HFFc6 (cell line): ENCODE data around the gene SCAPER. TPM values are rescaled to one million over a fixed set of nuclear protein-coding genes. Genes with fewer than 3 reads are reported as not detected.
"Not testable (repeated sequence)": the region's sequence is repeated elsewhere in the genome, so short reads cannot be mapped to it uniquely, and the experiment has no call there.

Experiments used
- DNase-seq: peaks from one replicate; pipeline ENCODE4 v3.0.0-alpha.2; 2018
- H3K27ac Mint-ChIP-seq: 2 replicates; pipeline ENCODE4 v1.8.0; 2020; ENCODE audit warnings: mild to moderate bottlenecking, mixed read lengths
- H3K27me3 Mint-ChIP-seq: 2 replicates; pipeline ENCODE4 v1.8.0; 2021; ENCODE audit warnings: mild to moderate bottlenecking, moderate library complexity, mixed read lengths; ENCODE audit not compliant: insufficient read depth
- H3K36me3 Mint-ChIP-seq: 2 replicates; pipeline ENCODE4 v1.8.0; 2021; ENCODE audit warnings: low read depth, mixed read lengths
- H3K4me1 Mint-ChIP-seq: 2 replicates; pipeline ENCODE4 v1.8.0; 2020; ENCODE audit warnings: low read depth, mixed read lengths
- H3K4me3 Mint-ChIP-seq: 2 replicates; pipeline ENCODE4 v1.8.0; 2020; ENCODE audit warnings: mild to moderate bottlenecking, moderate library complexity, mixed read lengths
- H3K9me3 Mint-ChIP-seq: 2 replicates; pipeline ENCODE4 v1.8.0; 2020; ENCODE audit warnings: mild to moderate bottlenecking, mixed read lengths
- CTCF ChIP-seq: fragments of 200-600 bp; sonication (generic); IDR thresholded peaks from 2 replicates; pipeline ENCODE4 v1.5.0; 2021; ENCODE audit warnings: antibody characterized with exemption, mild to moderate bottlenecking
- total RNA-seq, 6 experiments: library from RNA; stranded (reverse); fragmentation: NEBNext Ultra II Directional; extraction: Animal tissue kit (Norgen Biotek cat#: 25700); gene quantifications; 2 replicates in 1 of 6; 3 replicates in 5 of 6; pipeline ENCODE4 v1.2.3, GENCODE V29; 2021

The SCAPER gene
- total RNA-seq, 6 experiments from 2014 or later = 6.9 to 10.1 (median 8.1) TPM

DNA sequence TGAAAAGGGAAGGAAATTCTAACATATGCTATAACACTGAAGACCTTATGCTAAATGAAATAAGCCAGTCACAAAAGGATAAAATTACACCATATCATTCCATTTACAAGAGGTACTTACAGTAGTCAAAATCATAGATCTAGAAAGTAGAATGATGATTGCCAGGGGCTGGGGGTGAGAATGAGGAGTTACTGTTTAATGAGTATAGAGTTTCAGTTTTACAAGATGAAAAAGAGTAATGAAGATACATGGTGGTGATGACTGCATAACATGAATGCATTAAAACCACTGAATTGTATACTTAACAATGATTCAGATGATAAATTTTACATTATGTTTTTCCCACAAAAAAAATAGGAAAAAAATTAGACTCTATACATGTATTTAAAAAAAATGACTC, 152.6 kb downstream of the SCAPER start:
- TF ChIP-seq CTCF = no peak
- Mint-ChIP-seq H3K4me3 (no peak overlapping the region), H3K4me1 (no peaks in the 10 kb centered on the region), H3K27me3 (no peaks in the 10 kb centered on the region), H3K27ac (no peak overlapping the region), H3K9me3 (no peaks in the 10 kb centered on the region), H3K36me3 (no peaks in the 10 kb centered on the region)
- DNase-seq = no peak

DNA sequence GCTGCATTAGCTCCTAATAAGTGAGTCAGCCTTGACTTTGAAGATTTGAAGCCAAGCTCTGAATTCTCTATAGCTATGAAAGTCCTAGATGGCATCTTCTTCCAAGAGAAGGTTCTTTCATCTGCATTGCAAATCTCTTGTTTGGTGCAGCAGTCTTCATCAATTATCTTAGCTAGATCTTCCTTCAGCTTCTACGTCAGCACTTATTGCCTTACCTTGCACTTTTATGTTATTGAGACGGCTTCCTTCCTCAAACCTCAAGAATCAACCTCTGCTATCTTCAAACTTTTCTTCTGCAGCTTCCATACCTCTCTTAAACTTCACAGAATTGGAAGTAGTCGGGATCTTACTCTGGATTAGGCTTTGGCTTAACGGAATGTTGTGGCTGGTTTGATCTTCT, 167.6 kb downstream of the SCAPER start:
- no peak for TF ChIP-seq CTCF
- no peak for DNase-seq
- Mint-ChIP-seq H3K4me3 (no peak overlapping the region), H3K36me3 (peaks cover 11% of the 10 kb centered on the region), H3K27me3 (no peaks in the 10 kb centered on the region), H3K27ac (no peak overlapping the region), H3K4me1 (no peaks in the 10 kb centered on the region), H3K9me3 (no peaks in the 10 kb centered on the region)

GRCh38 chr15:76732321-76732720, 172.8 kb downstream of the SCAPER start:
- H3K4me1 Mint-ChIP-seq, H3K27me3 Mint-ChIP-seq, H3K4me3 Mint-ChIP-seq, H3K27ac Mint-ChIP-seq, H3K9me3 Mint-ChIP-seq, H3K36me3 Mint-ChIP-seq: not testable (repeated sequence)
- peak; percentile 60 for TF ChIP-seq CTCF
- DNase-seq = peak; percentile 4

- H3K4me1 Mint-ChIP-seq = peaks cover 8% of the 10 kb centered on the region
- H3K36me3 Mint-ChIP-seq = peaks cover 16% of the 10 kb centered on the region
- peak overlapping the region; percentile 9 for H3K27ac Mint-ChIP-seq
- no peak overlapping the region for H3K4me3 Mint-ChIP-seq
- TF ChIP-seq CTCF = no peak
- no peak for DNase-seq
- H3K9me3 Mint-ChIP-seq = no peaks in the 10 kb centered on the region
- no peaks in the 10 kb centered on the region for H3K27me3 Mint-ChIP-seq
These were observed 174.9 kb downstream of the SCAPER start for GRCh38 chr15:76730262-76730661.

- Mint-ChIP-seq H3K9me3 (peaks cover 16% of the 10 kb centered on the region), H3K4me3 (no peak overlapping the region), H3K27ac (no peak overlapping the region), H3K36me3 (peaks cover 27% of the 10 kb centered on the region), H3K4me1 (peaks cover 13% of the 10 kb centered on the region), H3K27me3 (no peaks in the 10 kb centered on the region; the same call in 1 of the 2 replicates)
- no peak for TF ChIP-seq CTCF
- DNase-seq = no peak
These were observed 186.3 kb downstream of the SCAPER start for GRCh38 chr15:76718863-76719262.

GRCh38 chr15:76714950-76715349, 190.2 kb downstream of the SCAPER start:
- H3K27me3 Mint-ChIP-seq = no peaks in the 10 kb centered on the region

More at GRCh38 chr15:76714950-76715349, 190.2 kb downstream of the SCAPER start:
- no peak overlapping the region for H3K4me3 Mint-ChIP-seq
- peaks cover 16% of the 10 kb centered on the region for H3K9me3 Mint-ChIP-seq
- TF ChIP-seq CTCF = no peak
- peaks cover 13% of the 10 kb centered on the region for H3K4me1 Mint-ChIP-seq
- H3K36me3 Mint-ChIP-seq = peaks cover 21% of the 10 kb centered on the region
- no peak overlapping the region for H3K27ac Mint-ChIP-seq
- no peak for DNase-seq
